Activated CD8-positive, alpha-beta T cell treated with anti-CD3 and anti-CD28 coated beads for 36 hours (primary cell): ENCODE results near the gene SP5. TPM values are rescaled to one million over a fixed set of nuclear protein-coding genes. Genes with fewer than 3 reads are reported as not detected.

Experiments used
- ATAC-seq: fragments of 200-7000 bp; cut with Tn5 transposase; one replicate; pipeline ENCODE4 v1.10.0; 2021; ENCODE audit warnings: mild to moderate bottlenecking, moderate library complexity
- CTCF ChIA-PET: fragments of 350-600 bp; sonication (Branson Sonifier 250); formaldehyde crosslinking; loops from one replicate; lab custom pipeline; 2021; ENCODE audit warnings: antibody characterized with exemption; lab: Charles Lee
- POLR2A ChIA-PET: fragments of 350-600 bp; sonication (Branson Sonifier 250); formaldehyde crosslinking; loops from one replicate; lab custom pipeline; 2021; ENCODE audit warnings: antibody characterized with exemption; lab: Charles Lee
- DNase-seq: peaks from one replicate; pipeline ENCODE4 v3.0.0-alpha.2; 2020
- H3K27ac Mint-ChIP-seq: one replicate; pipeline ENCODE4 v1.8.0; 2021; ENCODE audit warnings: mild to moderate bottlenecking, mixed read lengths
- H3K27me3 Mint-ChIP-seq: one replicate; pipeline ENCODE4 v1.8.0; 2021; ENCODE audit warnings: mixed read lengths
- H3K36me3 Mint-ChIP-seq: one replicate; pipeline ENCODE4 v1.8.0; 2021; ENCODE audit warnings: low read depth, mixed read lengths
- H3K4me1 Mint-ChIP-seq: one replicate; pipeline ENCODE4 v1.8.0; 2021; ENCODE audit warnings: low read depth, mixed read lengths
- H3K4me3 Mint-ChIP-seq: one replicate; pipeline ENCODE4 v1.8.0; 2021; ENCODE audit warnings: mild to moderate bottlenecking, moderate library complexity, mixed read lengths
- H3K9me3 Mint-ChIP-seq: one replicate; pipeline ENCODE4 v1.8.0; 2021; ENCODE audit warnings: mixed read lengths
- intact Hi-C: fragments of 100-400 bp; cut with micrococcal nuclease; formaldehyde crosslinking; loops from one replicate; pipeline ENCODE4 v1.10.0; 2022
- total RNA-seq, 2 experiments: library from RNA; stranded (reverse); gene quantifications; one replicate each; pipeline ENCODE4 v1.2.3, GENCODE V29; 2021
- TF ChIP-seq, protein P1 (sequence below): fragments of 200-600 bp; IDR thresholded peaks from one replicate; pipeline ENCODE4 v1.8.0; 2022; ENCODE audit warnings: antibody characterized with exemption, mild to moderate bottlenecking

SP5 gene
- total RNA-seq, 2 experiments from 2014 or later, result not detected

DNA sequence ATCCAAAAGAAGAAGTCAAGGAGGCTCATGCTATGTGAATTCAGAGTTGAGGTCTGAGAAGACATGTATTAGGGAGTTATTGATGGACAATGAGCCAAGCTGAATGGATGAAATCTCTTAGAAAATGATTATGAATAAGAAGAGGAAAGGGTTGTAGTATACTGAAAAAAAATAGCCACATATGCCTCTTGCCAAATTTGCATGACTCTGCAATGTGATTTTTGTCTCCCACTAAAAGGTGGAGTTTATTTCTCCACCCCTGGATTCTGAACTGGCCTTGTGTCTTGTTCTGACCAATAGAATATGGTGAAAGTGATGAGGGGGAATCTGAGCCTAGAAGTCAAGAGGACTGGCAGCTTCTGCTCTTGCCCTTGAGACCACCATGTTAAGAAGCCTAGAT is 46.4 kb downstream of the SP5 start:
- ATAC-seq, result no peak
- H3K36me3 Mint-ChIP-seq, result no peaks in the 10 kb centered on the region

GRCh38 chr2:170762760-170763159 is 47.6 kb downstream of the SP5 start:
- ATAC-seq (no peak), DNase-seq (no peak)
- Mint-ChIP-seq H3K9me3 (no peaks in the 10 kb centered on the region), H3K36me3 (no peaks in the 10 kb centered on the region), H3K4me1 (peaks cover 2% of the 10 kb centered on the region), H3K4me3 (no peak overlapping the region), H3K27ac (no peak overlapping the region), H3K27me3 (peaks cover 3% of the 10 kb centered on the region)
- POLR2A ChIA-PET, result no interaction called here
- TF ChIP-seq, protein P1, sequence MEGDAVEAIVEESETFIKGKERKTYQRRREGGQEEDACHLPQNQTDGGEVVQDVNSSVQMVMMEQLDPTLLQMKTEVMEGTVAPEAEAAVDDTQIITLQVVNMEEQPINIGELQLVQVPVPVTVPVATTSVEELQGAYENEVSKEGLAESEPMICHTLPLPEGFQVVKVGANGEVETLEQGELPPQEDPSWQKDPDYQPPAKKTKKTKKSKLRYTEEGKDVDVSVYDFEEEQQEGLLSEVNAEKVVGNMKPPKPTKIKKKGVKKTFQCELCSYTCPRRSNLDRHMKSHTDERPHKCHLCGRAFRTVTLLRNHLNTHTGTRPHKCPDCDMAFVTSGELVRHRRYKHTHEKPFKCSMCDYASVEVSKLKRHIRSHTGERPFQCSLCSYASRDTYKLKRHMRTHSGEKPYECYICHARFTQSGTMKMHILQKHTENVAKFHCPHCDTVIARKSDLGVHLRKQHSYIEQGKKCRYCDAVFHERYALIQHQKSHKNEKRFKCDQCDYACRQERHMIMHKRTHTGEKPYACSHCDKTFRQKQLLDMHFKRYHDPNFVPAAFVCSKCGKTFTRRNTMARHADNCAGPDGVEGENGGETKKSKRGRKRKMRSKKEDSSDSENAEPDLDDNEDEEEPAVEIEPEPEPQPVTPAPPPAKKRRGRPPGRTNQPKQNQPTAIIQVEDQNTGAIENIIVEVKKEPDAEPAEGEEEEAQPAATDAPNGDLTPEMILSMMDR, result no peak
- intact Hi-C loops, result no loop called here
- CTCF ChIA-PET, result no interaction called here

More for the DNA sequence above, 46.4 kb downstream of the SP5 start:
- intact Hi-C loops, result no loop called here
- Mint-ChIP-seq H3K9me3 (no peaks in the 10 kb centered on the region), H3K4me1 (peaks cover 1% of the 10 kb centered on the region), H3K27me3 (peaks cover 3% of the 10 kb centered on the region), H3K27ac (no peak overlapping the region), H3K4me3 (no peak overlapping the region)
- CTCF ChIA-PET, result interaction anchor here (1.4 kb wide), 1 partner anchor 112 kb away, joined by 4 read pairs; no protein-coding TSS in a partner anchor
- TF ChIP-seq, protein P1, result no peak
- DNase-seq, result no peak
- POLR2A ChIA-PET, result no interaction called here

GRCh38 chr2:170763232-170763631 is 48.1 kb downstream of the SP5 start:
- TF ChIP-seq, protein P1, result no peak
- DNase-seq, result no peak
- peaks cover 3% of the 10 kb centered on the region for H3K27me3 Mint-ChIP-seq
- peaks cover 2% of the 10 kb centered on the region for H3K4me1 Mint-ChIP-seq
- ChIA-PET CTCF (no interaction called here), POLR2A (no interaction called here)
- intact Hi-C loops, result no loop called here
- H3K9me3 Mint-ChIP-seq, result no peaks in the 10 kb centered on the region
- no peak overlapping the region for H3K27ac Mint-ChIP-seq
- no peak for ATAC-seq
- no peaks in the 10 kb centered on the region for H3K36me3 Mint-ChIP-seq
- no peak overlapping the region for H3K4me3 Mint-ChIP-seq

DNA sequence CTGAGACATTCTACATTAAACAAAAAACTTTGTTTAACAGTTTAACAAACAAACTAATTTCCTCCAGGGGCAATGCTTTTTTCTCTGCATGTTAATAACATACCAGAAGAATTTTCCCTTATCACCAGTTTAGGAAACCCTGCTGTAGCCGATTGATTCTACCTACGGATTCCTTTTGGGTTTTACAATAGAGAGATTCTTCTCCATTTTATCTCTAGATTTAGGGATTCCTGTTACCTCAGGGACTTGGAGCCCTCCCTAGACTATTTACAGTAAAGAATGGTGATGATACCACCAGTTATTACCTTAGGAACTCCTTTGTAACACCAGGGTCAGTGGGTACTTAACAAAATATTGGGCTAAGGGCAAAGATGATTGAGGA is 49.7 kb downstream of the SP5 start:
- POLR2A ChIA-PET, result no interaction called here
- no peak for DNase-seq
- H3K36me3 Mint-ChIP-seq, result no peaks in the 10 kb centered on the region
- H3K9me3 Mint-ChIP-seq, result no peaks in the 10 kb centered on the region
- H3K4me3 Mint-ChIP-seq, result no peak overlapping the region
- no peak overlapping the region for H3K27ac Mint-ChIP-seq
- peaks cover 3% of the 10 kb centered on the region for H3K27me3 Mint-ChIP-seq
- ATAC-seq, result no peak
- TF ChIP-seq, protein P1, result no peak
- CTCF ChIA-PET, result interaction anchor here (1.0 kb wide), 1 partner anchor 15 kb away, joined by 3 read pairs; no protein-coding TSS in a partner anchor
- H3K4me1 Mint-ChIP-seq, result peaks cover 5% of the 10 kb centered on the region
- intact Hi-C loops, result no loop called here

- ATAC-seq (no peak), DNase-seq (no peak)
- H3K36me3 Mint-ChIP-seq, result no peaks in the 10 kb centered on the region
- peaks cover 7% of the 10 kb centered on the region for H3K27me3 Mint-ChIP-seq
- H3K9me3 Mint-ChIP-seq, result no peaks in the 10 kb centered on the region
- TF ChIP-seq, protein P1, result no peak
- no peak overlapping the region for H3K27ac Mint-ChIP-seq
- CTCF ChIA-PET, result no interaction called here
- no peak overlapping the region for H3K4me3 Mint-ChIP-seq
- intact Hi-C loops, result no loop called here
- POLR2A ChIA-PET, result no interaction called here
- H3K4me1 Mint-ChIP-seq, result peaks cover 12% of the 10 kb centered on the region
Observed at GRCh38 chr2:170766693-170767092, 51.6 kb downstream of the SP5 start.

Other genes starting within 250 kb of the SP5 start
- not detected for gene ERICH2, start 55.0 kb downstream of the SP5 start, total RNA-seq
- gene GAD1, start 101.5 kb downstream of the SP5 start, total RNA-seq, result 1 to 10 TPM; 1.3 to 2.5 TPM
- 10 to 100 TPM; 68.4 to 70.6 TPM for gene GORASP2, start 213.9 kb downstream of the SP5 start, total RNA-seq